Skin of body (tissue), 3 donors: Measurements from ENCODE around the gene SIN3A. TPM values are rescaled to one million over a fixed set of nuclear protein-coding genes. Genes with fewer than 3 reads are reported as not detected.
"Not testable (repeated sequence)": the region's sequence is repeated elsewhere in the genome, so short reads cannot be mapped to it uniquely, and the experiment has no call there.

Source experiments
- DNase-seq: peaks from one replicate; lab custom pipeline; 2025; lab: John Stamatoyannopoulos, UW
- small RNA-seq: library from RNA; depleted of rRNA; stranded (forward); fragments of <200 nt; gene quantifications from one replicate; pipeline ENCODE3, GENCODE V24; 2014; ENCODE audit warnings: low replicate concordance
- total RNA-seq: library from RNA; depleted of rRNA; stranded (reverse); fragments of >200 nt; gene quantifications from one replicate; pipeline ENCODE4 v1.2.3, GENCODE V29; 2014

SIN3A gene
- total RNA-seq, 1 donor from 2014 or later, result 44.5 TPM

DNA sequence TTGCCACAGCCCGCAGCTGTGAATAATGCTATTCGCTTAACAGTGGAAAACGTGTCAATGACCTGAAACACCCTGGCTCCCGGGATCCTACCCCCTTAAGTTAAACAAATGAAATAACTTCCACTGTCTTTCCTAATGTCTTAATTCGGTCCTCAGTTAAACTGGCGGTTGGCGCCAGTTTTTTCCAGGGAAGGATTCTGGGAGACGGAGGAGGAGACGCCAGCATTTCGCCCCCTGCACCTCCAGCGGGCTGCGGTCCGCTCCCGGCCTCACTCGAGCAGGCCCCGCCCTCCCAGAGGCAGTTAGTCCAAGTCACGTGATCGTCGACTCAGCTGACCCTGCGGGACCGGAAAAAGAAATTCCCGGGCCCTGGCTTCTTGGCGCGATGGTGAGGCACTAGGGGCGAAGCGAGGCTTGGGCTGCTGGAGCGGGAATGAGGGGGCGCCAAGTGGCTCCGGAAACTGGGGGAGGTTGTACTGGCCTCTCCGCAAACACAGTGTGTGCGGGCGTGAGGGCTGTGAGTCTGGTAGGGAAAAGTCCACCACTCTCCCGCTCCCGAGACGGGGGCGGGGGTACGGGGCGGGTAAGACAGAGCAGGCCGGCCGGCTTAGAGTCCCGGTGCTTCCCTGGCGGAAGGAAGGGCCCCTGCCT, 115.7 kb downstream of the SIN3A start, which contains the start of gene COMMD4:
Gene COMMD4 (plus strand): TSS at position 359 of the 651 bp plus-strand sequence. CDS start 27 bp downstream, at position 386.
- DNase-seq, result peak; percentile 86

- no peak for DNase-seq
Observed at GRCh38 chr15:75335313-75335704, 116.2 kb downstream of the SIN3A start.

- not testable (repeated sequence) for DNase-seq
Observed at GRCh38 chr15:75333654-75334419, 117.7 kb downstream of the SIN3A start.

GRCh38 chr15:75332093-75332492, 119.4 kb downstream of the SIN3A start:
- not testable (repeated sequence) for DNase-seq

GRCh38 chr15:75329571-75329970, 121.9 kb downstream of the SIN3A start:
- DNase-seq, result no peak

- DNase-seq, result no peak
Observed at GRCh38 chr15:75328493-75329314, 122.8 kb downstream of the SIN3A start.

DNA sequence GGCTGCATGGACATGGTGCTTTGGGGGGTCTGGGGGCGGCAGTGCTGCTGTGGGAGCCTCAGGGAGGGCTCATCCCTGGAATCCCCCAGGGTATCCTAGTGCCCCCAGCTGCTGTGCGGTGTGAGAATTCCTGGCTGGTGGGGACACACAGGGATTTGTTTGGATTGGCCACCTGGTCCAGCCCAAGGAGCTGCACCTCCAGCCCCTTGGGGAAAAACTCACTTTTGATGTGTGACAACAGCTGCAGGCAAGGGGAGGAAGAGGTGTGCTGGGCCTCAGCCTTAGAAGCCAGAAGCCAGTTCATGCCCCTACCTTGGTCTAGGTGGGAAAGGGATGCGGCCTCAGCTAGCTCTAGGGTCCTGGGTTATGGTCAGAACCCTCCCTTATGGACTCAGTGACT, 124.0 kb downstream of the SIN3A start:
- no peak for DNase-seq

DNA sequence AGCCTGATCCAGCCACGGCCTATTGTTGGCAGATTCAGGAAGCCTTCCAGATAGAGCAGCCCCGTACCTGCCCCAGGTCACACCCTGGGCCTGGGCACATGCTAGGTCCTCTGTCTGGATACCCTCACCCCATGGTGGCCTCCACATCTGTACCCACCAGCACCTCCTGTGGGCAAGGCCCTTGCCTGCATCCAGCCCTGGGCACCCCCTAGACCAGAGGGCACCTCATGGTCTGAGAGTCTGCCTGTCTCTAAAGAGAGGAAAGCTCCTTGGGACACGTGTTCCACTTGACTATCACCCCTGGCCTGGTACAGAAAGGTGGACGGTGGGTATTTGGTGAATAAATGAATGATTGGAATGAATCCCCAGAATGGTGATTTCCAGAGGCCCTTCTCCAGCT, 124.5 kb downstream of the SIN3A start:
- DNase-seq, result no peak

- no peak for DNase-seq
Observed at GRCh38 chr15:75325922-75326321, 125.6 kb downstream of the SIN3A start.

DNA sequence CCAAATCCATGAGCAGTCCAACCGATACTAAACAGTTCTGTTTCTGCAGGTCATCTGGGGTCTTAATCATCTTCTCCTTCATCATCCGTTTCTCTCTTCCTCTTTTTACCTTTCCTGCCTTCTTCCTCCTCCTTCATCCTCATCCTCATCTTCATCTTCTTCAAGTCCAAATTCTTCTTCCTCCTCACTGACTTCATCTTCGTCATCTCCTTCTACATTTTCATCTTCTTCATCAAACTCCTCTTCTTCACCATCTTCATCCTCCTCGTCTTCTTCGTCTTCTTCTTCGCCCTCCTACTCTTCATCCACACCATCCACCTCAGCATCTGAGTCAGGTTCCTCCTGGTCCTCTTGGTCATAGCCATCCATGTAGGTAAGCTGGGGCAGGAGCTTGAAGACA, 129.8 kb downstream of the SIN3A start:
- no peak for DNase-seq

Small RNAs within 50 kb of the gene (small RNA-seq; reads per million reads assigned to genes)
- gene AC105036.2, result not detected

Other genes with a start within 250 kb of the SIN3A start
- gene C15orf39, start 249.8 kb downstream of the SIN3A start, total RNA-seq, result 5.9 TPM
- gene GOLGA6C, start 193.4 kb downstream of the SIN3A start, total RNA-seq, result not detected
- gene GOLGA6D, start 168.9 kb downstream of the SIN3A start, total RNA-seq, result 0.30 TPM
- 31.1 TPM for gene COMMD4, start 115.6 kb downstream of the SIN3A start, total RNA-seq
- gene NEIL1, start 104.7 kb downstream of the SIN3A start, total RNA-seq, result 14.7 TPM
- 112 TPM for gene MAN2C1, start 83.1 kb downstream of the SIN3A start, total RNA-seq
- gene PTPN9, start 127.6 kb upstream of the SIN3A start, total RNA-seq, result 19.8 TPM
- gene SNUPN, start 174.0 kb upstream of the SIN3A start, total RNA-seq, result 18.9 TPM
- 31.4 TPM for gene IMP3, start 188.5 kb upstream of the SIN3A start, total RNA-seq
- 13.2 TPM for gene SNX33, start 196.2 kb upstream of the SIN3A start, total RNA-seq